Hepatocyte (in vitro differentiated cells): Measurements from ENCODE around the gene GCLM.

Source experiments
- CTCF ChIP-seq: fragments of 200-600 bp; sonication (generic); IDR thresholded peaks from 2 replicates; pipeline ENCODE4 v1.5.1; 2016; ENCODE audit warnings: antibody characterized with exemption, mild to moderate bottlenecking; ENCODE audit not compliant: poor library complexity
- EZH2 ChIP-seq: fragments of 200-600 bp; sonication (generic); IDR thresholded peaks from 2 replicates; pipeline ENCODE4 v1.6.1; 2016; ENCODE audit warnings: antibody characterized with exemption, mild to moderate bottlenecking, borderline replicate concordance
- EZH2phosphoT487 ChIP-seq: fragments of 200-600 bp; sonication (generic); IDR thresholded peaks from one replicate; pipeline ENCODE4 v1.6.1; 2018; ENCODE audit warnings: antibody characterized with exemption, mild to moderate bottlenecking, low read depth, moderate library complexity; ENCODE audit not compliant: unreplicated experiment, severe bottlenecking

GRCh38 chr1:93851878-93852277 is 57.4 kb downstream of the GCLM start:
- TF ChIP-seq CTCF (no peak), EZH2 (no peak), EZH2phosphoT487 (no peak)
